ENCODE measurements around the gene GGN. TPM values are rescaled to one million over a fixed set of nuclear protein-coding genes. Genes with fewer than 3 reads are reported as not detected.
A peak's percentile ranks its signal among the peaks of the same experiment; 100 is the strongest.

Gene GGN
- polyA plus RNA-seq, 1 donor (not counting 4 experiments of a cell fraction or from before 2014, with no cell fraction given) = not detected

DNA sequence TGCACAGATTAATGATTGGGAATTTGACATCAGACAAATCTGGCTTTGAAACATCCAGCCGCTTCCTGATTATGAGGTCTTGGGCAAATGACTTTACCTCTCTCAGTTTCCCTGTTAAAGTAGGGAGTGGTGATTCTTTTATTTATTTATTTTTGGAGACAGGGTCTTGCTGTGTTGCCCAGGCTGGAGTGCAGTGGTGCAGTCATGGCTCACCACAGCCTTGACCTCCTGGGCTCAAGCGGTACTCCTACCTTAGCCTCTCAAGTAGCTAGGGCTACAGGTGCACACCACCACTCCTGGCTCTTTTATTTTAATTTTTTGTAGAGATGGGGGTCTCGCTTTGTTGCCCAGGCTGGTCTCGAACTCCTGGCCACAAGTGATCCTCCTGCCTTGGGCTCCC lies 10.8 kb downstream of the GGN start:
- Histone ChIP-seq H4K20me1 (ENCODE audit: control insufficient read depth, extremely low read depth, insufficient read depth, low read length) (peaks cover 7% of the 10 kb centered on the region), H3K4me3 (ENCODE audit: control insufficient read depth in 2 of 3, extremely low read depth in 1 of 3, insufficient read depth in 2 of 3, low read depth in 1 of 3, low read length in 3 of 3) (no peak overlapping the region), H3K27ac (ENCODE audit: control insufficient read depth, insufficient read depth, low read length) (no peak overlapping the region), H2AFZ (ENCODE audit: control insufficient read depth, low read length) (no peak overlapping the region), H3K9me3 (ENCODE audit: control insufficient read depth, low read depth, low read length) (no peaks in the 10 kb centered on the region), H3K9me1 (ENCODE audit: control insufficient read depth, extremely low read depth, insufficient read depth, low read length) (peaks cover 12% of the 10 kb centered on the region), H3K79me2 (ENCODE audit: control insufficient read depth, insufficient read depth, low read length) (peaks cover 41% of the 10 kb centered on the region), H3K4me2 (ENCODE audit: control insufficient read depth, extremely low read depth, insufficient read depth, low read depth, low read length) (no peak overlapping the region), H3K36me3 (ENCODE audit: control insufficient read depth in 2 of 2, extremely low read depth in 1 of 2, insufficient read depth in 2 of 2, low read length in 2 of 2) (peaks cover 23 to 32% of the 10 kb centered on the region in 2 experiments), H3K4me1 (ENCODE audit: control insufficient read depth, extremely low read depth, insufficient read depth, low read length) (peaks cover 15% of the 10 kb centered on the region), H3K9ac (ENCODE audit: control insufficient read depth, extremely low read depth, insufficient read depth, low read length) (no peak overlapping the region), H3K27me3 (ENCODE audit: control insufficient read depth, extremely low read depth, insufficient read depth, low read length) (no peaks in the 10 kb centered on the region)
- TF ChIP-seq EZH2 (IDR thresholded peaks at IDR 0.05; ENCODE audit: low read length) = no peak
- TF ChIP-seq, protein P1, sequence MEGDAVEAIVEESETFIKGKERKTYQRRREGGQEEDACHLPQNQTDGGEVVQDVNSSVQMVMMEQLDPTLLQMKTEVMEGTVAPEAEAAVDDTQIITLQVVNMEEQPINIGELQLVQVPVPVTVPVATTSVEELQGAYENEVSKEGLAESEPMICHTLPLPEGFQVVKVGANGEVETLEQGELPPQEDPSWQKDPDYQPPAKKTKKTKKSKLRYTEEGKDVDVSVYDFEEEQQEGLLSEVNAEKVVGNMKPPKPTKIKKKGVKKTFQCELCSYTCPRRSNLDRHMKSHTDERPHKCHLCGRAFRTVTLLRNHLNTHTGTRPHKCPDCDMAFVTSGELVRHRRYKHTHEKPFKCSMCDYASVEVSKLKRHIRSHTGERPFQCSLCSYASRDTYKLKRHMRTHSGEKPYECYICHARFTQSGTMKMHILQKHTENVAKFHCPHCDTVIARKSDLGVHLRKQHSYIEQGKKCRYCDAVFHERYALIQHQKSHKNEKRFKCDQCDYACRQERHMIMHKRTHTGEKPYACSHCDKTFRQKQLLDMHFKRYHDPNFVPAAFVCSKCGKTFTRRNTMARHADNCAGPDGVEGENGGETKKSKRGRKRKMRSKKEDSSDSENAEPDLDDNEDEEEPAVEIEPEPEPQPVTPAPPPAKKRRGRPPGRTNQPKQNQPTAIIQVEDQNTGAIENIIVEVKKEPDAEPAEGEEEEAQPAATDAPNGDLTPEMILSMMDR (optimal IDR thresholded peaks at IDR 0.05 in 1 of 3, IDR thresholded peaks at IDR 0.05 in 1 of 3, conservative IDR thresholded peaks at IDR 0.05 in 1 of 3; ENCODE audit: extremely low read depth in 1 of 3, insufficient read depth in 2 of 3, low read length in 3 of 3) = no peak
- DNase-seq (ENCODE audit: low read depth, low spot score) = no peak
- no peak for FAIRE-seq
- dilution Hi-C loops (cut with MboI; ENCODE audit: extremely low pct_ligation_motif_present, low sequenced_read_pairs) = no loop called here

- peaks cover 6% of the 10 kb centered on the region for H4K20me1 ChIP-seq (ENCODE audit: control insufficient read depth, extremely low read depth, insufficient read depth, low read length)
- H3K4me3 ChIP-seq (ENCODE audit: control insufficient read depth in 2 of 3, extremely low read depth in 1 of 3, insufficient read depth in 2 of 3, low read depth in 1 of 3, low read length in 3 of 3) = peak overlapping the region in 1 of 3 experiments; percentile 89
- no peaks in the 10 kb centered on the region for H3K27me3 ChIP-seq (ENCODE audit: control insufficient read depth, extremely low read depth, insufficient read depth, low read length)
- H3K27ac ChIP-seq (ENCODE audit: control insufficient read depth, insufficient read depth, low read length) = no peak overlapping the region
- peaks cover 22 to 27% of the 10 kb centered on the region in 2 experiments for H3K36me3 ChIP-seq (ENCODE audit: control insufficient read depth in 2 of 2, extremely low read depth in 1 of 2, insufficient read depth in 2 of 2, low read length in 2 of 2)
- no peak overlapping the region for H2AFZ ChIP-seq (ENCODE audit: control insufficient read depth, low read length)
- H3K79me2 ChIP-seq (ENCODE audit: control insufficient read depth, insufficient read depth, low read length) = peaks cover 41% of the 10 kb centered on the region
- H3K4me1 ChIP-seq (ENCODE audit: control insufficient read depth, extremely low read depth, insufficient read depth, low read length) = peaks cover 14% of the 10 kb centered on the region
- TF ChIP-seq EZH2 (IDR thresholded peaks at IDR 0.05; ENCODE audit: low read length) = no peak
- FAIRE-seq (no peak), DNase-seq (ENCODE audit: low read depth, low spot score) (no peak)
- dilution Hi-C loops (cut with MboI; ENCODE audit: extremely low pct_ligation_motif_present, low sequenced_read_pairs) = no loop called here
- H3K9me1 ChIP-seq (ENCODE audit: control insufficient read depth, extremely low read depth, insufficient read depth, low read length) = peaks cover 11% of the 10 kb centered on the region
- H3K4me2 ChIP-seq (ENCODE audit: control insufficient read depth, extremely low read depth, insufficient read depth, low read depth, low read length) = peak overlapping the region; percentile 100
- no peak overlapping the region for H3K9ac ChIP-seq (ENCODE audit: control insufficient read depth, extremely low read depth, insufficient read depth, low read length)
- no peaks in the 10 kb centered on the region for H3K9me3 ChIP-seq (ENCODE audit: control insufficient read depth, low read depth, low read length)
Measured at GRCh38 chr19:38376576-38376975, 11.3 kb downstream of the GGN start.

DNA sequence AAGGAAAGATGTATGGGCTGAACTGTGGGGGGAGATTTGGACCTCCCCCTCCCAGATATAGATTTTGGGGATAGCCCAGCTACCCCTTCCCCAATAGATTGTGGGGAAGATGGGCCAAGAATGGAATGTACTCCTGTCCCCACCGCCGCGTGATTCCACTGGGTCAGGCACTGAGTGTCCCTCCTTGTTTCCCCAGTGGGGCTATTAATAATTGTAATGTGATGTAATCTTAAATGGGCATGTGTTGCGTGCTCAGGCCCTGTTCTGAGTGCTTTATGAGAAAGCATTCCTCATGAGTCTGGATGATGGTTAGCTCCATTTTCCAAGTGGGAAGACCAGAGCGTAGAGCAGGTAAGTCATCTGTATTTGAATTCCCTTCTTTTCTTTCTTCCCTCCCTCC lies 12.1 kb downstream of the GGN start:
- H3K27me3 ChIP-seq (ENCODE audit: control insufficient read depth, extremely low read depth, insufficient read depth, low read length) = no peaks in the 10 kb centered on the region
- peaks cover 9% of the 10 kb centered on the region for H3K9me1 ChIP-seq (ENCODE audit: control insufficient read depth, extremely low read depth, insufficient read depth, low read length)
- H3K36me3 ChIP-seq (ENCODE audit: control insufficient read depth in 2 of 2, extremely low read depth in 1 of 2, insufficient read depth in 2 of 2, low read length in 2 of 2) = peaks cover 19% of the 10 kb centered on the region in 2 experiments
- H3K9ac ChIP-seq (ENCODE audit: control insufficient read depth, extremely low read depth, insufficient read depth, low read length) = peak overlapping the region; percentile 97
- no peaks in the 10 kb centered on the region for H3K9me3 ChIP-seq (ENCODE audit: control insufficient read depth, low read depth, low read length)
- FAIRE-seq (no peak), DNase-seq (ENCODE audit: low read depth, low spot score) (no peak)
- peak overlapping the region; percentile 84 for H3K27ac ChIP-seq (ENCODE audit: control insufficient read depth, insufficient read depth, low read length)
- peak overlapping the region; percentile 75 to 89 (median 83) for H3K4me3 ChIP-seq (ENCODE audit: control insufficient read depth in 2 of 3, extremely low read depth in 1 of 3, insufficient read depth in 2 of 3, low read depth in 1 of 3, low read length in 3 of 3)
- dilution Hi-C loops (cut with MboI; ENCODE audit: extremely low pct_ligation_motif_present, low sequenced_read_pairs) = no loop called here
- peaks cover 38% of the 10 kb centered on the region for H3K79me2 ChIP-seq (ENCODE audit: control insufficient read depth, insufficient read depth, low read length)
- peak overlapping the region; percentile 100 for H3K4me2 ChIP-seq (ENCODE audit: control insufficient read depth, extremely low read depth, insufficient read depth, low read depth, low read length)
- H2AFZ ChIP-seq (ENCODE audit: control insufficient read depth, low read length) = no peak overlapping the region
- TF ChIP-seq, protein P1 (optimal IDR thresholded peaks at IDR 0.05 in 1 of 3, IDR thresholded peaks at IDR 0.05 in 1 of 3, conservative IDR thresholded peaks at IDR 0.05 in 1 of 3; ENCODE audit: extremely low read depth in 1 of 3, insufficient read depth in 2 of 3, low read length in 3 of 3) = no peak
- no peak for TF ChIP-seq EZH2 (IDR thresholded peaks at IDR 0.05; ENCODE audit: low read length)
- H3K4me1 ChIP-seq (ENCODE audit: control insufficient read depth, extremely low read depth, insufficient read depth, low read length) = peaks cover 14% of the 10 kb centered on the region
- no peaks in the 10 kb centered on the region for H4K20me1 ChIP-seq (ENCODE audit: control insufficient read depth, extremely low read depth, insufficient read depth, low read length)
